ENCODE measurements around the gene EGLN1. TPM values are rescaled to one million over a fixed set of nuclear protein-coding genes. Genes with fewer than 3 reads are reported as not detected.

Gene EGLN1
- total RNA-seq, 4 donors from 2014 or later, result 43.9 to 79.9 (median 58.7) TPM

GRCh38 chr1:231414260-231415016 lies 7.6 kb downstream of the EGLN1 start:
- no peaks in the 10 kb centered on the region for H3K36me3 ChIP-seq
- intact Hi-C loops (cut with DNase I), result no loop called here
- no peak for TF ChIP-seq POLR2AphosphoS5 (IDR thresholded peaks at IDR 0.05)
- no peak for TF ChIP-seq EP300 (IDR thresholded peaks at IDR 0.05)
- TF ChIP-seq POLR2A (IDR thresholded peaks at IDR 0.05; ENCODE audit: low read depth), result no peak
- TF ChIP-seq CTCF (IDR thresholded peaks at IDR 0.05), result no peak
- H3K9me3 ChIP-seq, result no peaks in the 10 kb centered on the region
- peaks cover 0 to 3% (median 0%) of the 10 kb centered on the region in 4 donors for H3K27me3 ChIP-seq
- H3K4me3 ChIP-seq, result peak overlapping the region in 2 of 4 donors; percentile 5 to 17
- no peak for DNase-seq (ENCODE audit: extremely low spot score)
- 72% methylated on average over 7 of the region's 7 CpGs for WGBS
- H3K4me1 ChIP-seq, result peaks cover 77 to 97% (median 92%) of the 10 kb centered on the region in 4 donors
- peak overlapping the region; percentile 59 to 68 (median 60) for H3K27ac ChIP-seq (replicated peaks in 1 of 4)

- peak overlapping the region; percentile 59 to 68 (median 60) for H3K27ac ChIP-seq (replicated peaks in 1 of 4)
- intact Hi-C loops (cut with DNase I), result no loop called here
- H3K36me3 ChIP-seq, result no peaks in the 10 kb centered on the region
- H3K9me3 ChIP-seq, result no peaks in the 10 kb centered on the region
- H3K4me1 ChIP-seq, result peaks cover 83 to 96% (median 92%) of the 10 kb centered on the region in 4 donors
- DNase-seq (ENCODE audit: extremely low spot score), result no peak
- H3K4me3 ChIP-seq, result no peak overlapping the region
- peaks cover 0 to 3% (median 0%) of the 10 kb centered on the region in 4 donors for H3K27me3 ChIP-seq
- 87% methylated on average over 2 of the region's 2 CpGs for WGBS
- TF ChIP-seq EP300 (IDR thresholded peaks at IDR 0.05) (no peak), POLR2A (IDR thresholded peaks at IDR 0.05; ENCODE audit: low read depth) (no peak), POLR2AphosphoS5 (IDR thresholded peaks at IDR 0.05) (no peak), CTCF (IDR thresholded peaks at IDR 0.05) (no peak)
Measured at GRCh38 chr1:231413749-231414082, 8.4 kb downstream of the EGLN1 start.

GRCh38 chr1:231411036-231411531 lies 11.0 kb downstream of the EGLN1 start:
- DNase-seq (ENCODE audit: extremely low spot score), result no peak
- Histone ChIP-seq H3K4me1 (peaks cover 86 to 96% (median 92%) of the 10 kb centered on the region in 4 donors), H3K27ac (replicated peaks in 1 of 4) (no peak overlapping the region), H3K27me3 (peaks cover 0 to 3% (median 0%) of the 10 kb centered on the region in 4 donors), H3K36me3 (no peaks in the 10 kb centered on the region), H3K4me3 (no peak overlapping the region), H3K9me3 (no peaks in the 10 kb centered on the region)
- WGBS, result 53% methylated on average over 2 of the region's 2 CpGs
- no peak for TF ChIP-seq CTCF (IDR thresholded peaks at IDR 0.05)
- no peak for TF ChIP-seq POLR2AphosphoS5 (IDR thresholded peaks at IDR 0.05)
- TF ChIP-seq EP300 (IDR thresholded peaks at IDR 0.05), result no peak
- TF ChIP-seq POLR2A (IDR thresholded peaks at IDR 0.05; ENCODE audit: low read depth), result no peak
- intact Hi-C loops (cut with DNase I), result no loop called here

- Histone ChIP-seq H3K4me1 (peaks cover 84 to 95% (median 91%) of the 10 kb centered on the region in 4 donors), H3K27ac (replicated peaks in 1 of 4) (no peak overlapping the region), H3K27me3 (peaks cover 0 to 3% (median 0%) of the 10 kb centered on the region in 4 donors), H3K4me3 (no peak overlapping the region), H3K36me3 (no peaks in the 10 kb centered on the region), H3K9me3 (no peaks in the 10 kb centered on the region)
- no peak for TF ChIP-seq CTCF (IDR thresholded peaks at IDR 0.05)
- no peak for TF ChIP-seq EP300 (IDR thresholded peaks at IDR 0.05)
- no peak for TF ChIP-seq POLR2A (IDR thresholded peaks at IDR 0.05; ENCODE audit: low read depth)
- DNase-seq (ENCODE audit: extremely low spot score), result no peak
- WGBS, result 29% methylated on average over 2 of the region's 2 CpGs
- intact Hi-C loops (cut with DNase I), result no loop called here
Measured at GRCh38 chr1:231410036-231410612, 12.0 kb downstream of the EGLN1 start.

All from esophagus muscularis mucosa (tissue), 4 donors.